HG02642 (cell line): ENCODE data around the gene M1AP.

Experiments used
- ATAC-seq: cut with Tn5 transposase; IDR thresholded peaks from one replicate; pipeline ENCODE4 v1.9.1; 2021; ENCODE audit warnings: mild to moderate bottlenecking; ENCODE audit not compliant: unreplicated experiment, poor library complexity

The M1AP gene

GRCh38 chr2:74507926-74508520 is 140.1 kb downstream of the M1AP start:
- ATAC-seq = peak; percentile 6
